HEK293 (cell line): ENCODE data around the gene MARCHF11.

Source experiments
- CTCF ChIA-PET: fragments of 350-600 bp; formaldehyde crosslinking; extraction: SDS; loops from one replicate; lab custom pipeline; 2021; ENCODE audit warnings: antibody characterized with exemption; lab: Yijun Ruan, JAX
- POLR2A ChIA-PET: fragments of 300-600 bp; formaldehyde crosslinking; extraction: SDS; loops from one replicate; lab custom pipeline; 2020; ENCODE audit warnings: antibody characterized with exemption, inconsistent platforms; lab: Yijun Ruan, JAX
- H3K27ac ChIP-seq: fragments of 200-500 bp; sonication (Bioruptor generic); 2 replicates; pipeline ENCODE4 v1.5.1; 2014; ENCODE audit warnings: low read depth, low read length, control low read depth, inconsistent platforms; ENCODE audit errors: extremely low read depth
- H3K36me3 ChIP-seq, 2 experiments: fragments of 200-500 bp in 1 of 2; sonication (Bioruptor generic) in 1 of 2; 1 replicate in 1 of 2; 2 replicates in 1 of 2; pipeline ENCODE4 v1.5.1; 2014 to 2017; ENCODE audit warnings: inconsistent platforms in 2 of 2, low read length in 2 of 2; ENCODE audit not compliant: control insufficient read depth in 2 of 2, insufficient read depth in 1 of 2
- H3K4me1 ChIP-seq: fragments of 200-500 bp; sonication (Bioruptor generic); 2 replicates; pipeline ENCODE4 v1.5.1; 2014; ENCODE audit warnings: mild to moderate bottlenecking, low read length, inconsistent platforms; ENCODE audit not compliant: control insufficient read depth, insufficient read depth
- H3K4me3 ChIP-seq: 2 replicates; pipeline ENCODE4 v1.5.1; 2011; ENCODE audit warnings: low read depth, mild to moderate bottlenecking, control low read depth, low read length, moderate library complexity
- H3K9me3 ChIP-seq: fragments of 200-500 bp; sonication (Bioruptor generic); 2 replicates; pipeline ENCODE4 v1.5.1; 2014; ENCODE audit warnings: low read depth, low read length, inconsistent platforms; ENCODE audit not compliant: control insufficient read depth, insufficient read depth
- BCL6B ChIP-seq: fragments of 450-650 bp; formaldehyde crosslinking; IDR thresholded peaks from 2 replicates; pipeline ENCODE4 v1.5.1; 2017; ENCODE audit warnings: missing biosample characterization, missing genetic modification characterization
- HOXC10 ChIP-seq: sonication (generic); formaldehyde crosslinking; IDR thresholded peaks from 2 replicates; pipeline ENCODE4 v1.8.1; 2023; ENCODE audit warnings: mild to moderate bottlenecking, missing genetic modification reagents
- HOXD13 ChIP-seq: sonication (generic); formaldehyde crosslinking; IDR thresholded peaks from 2 replicates; pipeline ENCODE4 v1.8.0; 2022; ENCODE audit warnings: missing genetic modification reagents, borderline replicate concordance
- MEIS1 ChIP-seq: sonication (generic); formaldehyde crosslinking; IDR thresholded peaks from 2 replicates; pipeline ENCODE4 v1.8.1; 2022; ENCODE audit warnings: missing genetic modification reagents, mild to moderate bottlenecking, borderline replicate concordance
- OVOL3 ChIP-seq: fragments of 450-650 bp; formaldehyde crosslinking; IDR thresholded peaks from 2 replicates; pipeline ENCODE4 v1.5.1; 2016; ENCODE audit warnings: missing biosample characterization, missing genetic modification characterization
- PRDM10 ChIP-seq: fragments of 450-650 bp; formaldehyde crosslinking; IDR thresholded peaks from 2 replicates; pipeline ENCODE4 v1.5.1; 2016; ENCODE audit warnings: missing biosample characterization, missing genetic modification characterization
- REST ChIP-seq: fragments of 450-650 bp; formaldehyde crosslinking; IDR thresholded peaks from 2 replicates; pipeline ENCODE4 v1.5.1; 2016; ENCODE audit warnings: missing biosample characterization, missing genetic modification characterization
- SCRT2 ChIP-seq: fragments of 450-650 bp; formaldehyde crosslinking; IDR thresholded peaks from 2 replicates; pipeline ENCODE4 v1.5.1; 2016; ENCODE audit warnings: missing biosample characterization, missing genetic modification characterization
- TCF7L2 ChIP-seq: IDR thresholded peaks from 2 replicates; pipeline ENCODE4 v1.6.1; 2011; ENCODE audit warnings: low read depth, mild to moderate bottlenecking, inconsistent platforms, low read length, moderate library complexity, borderline replicate concordance
- ZBTB26 ChIP-seq: fragments of 450-650 bp; formaldehyde crosslinking; optimal IDR thresholded peaks from 2 replicates; pipeline ENCODE3; 2016; ENCODE audit warnings: missing biosample characterization, mild to moderate bottlenecking, missing genetic modification characterization
- ZBTB6 ChIP-seq: fragments of 450-650 bp; formaldehyde crosslinking; IDR thresholded peaks from 2 replicates; pipeline ENCODE4 v1.5.1; 2017; ENCODE audit warnings: missing biosample characterization, missing genetic modification characterization
- ZNF19 ChIP-seq: fragments of 450-650 bp; formaldehyde crosslinking; IDR thresholded peaks from 2 replicates; pipeline ENCODE4; 2016; ENCODE audit warnings: missing biosample characterization, missing genetic modification characterization, low read depth
- ZNF274 ChIP-seq, 2 experiments: fragments of 200-500 bp in 1 of 2; fragments of 450-650 bp in 1 of 2; sonication (Bioruptor generic) in 1 of 2; formaldehyde crosslinking in 1 of 2; IDR thresholded peaks; 2 replicates each; pipeline versions ENCODE4 v1.5.1 to v1.6.1; 2014 to 2016; ENCODE audit warnings: borderline replicate concordance in 1 of 2, inconsistent platforms in 1 of 2, low read length in 1 of 2, missing biosample characterization in 1 of 2, missing genetic modification characterization in 1 of 2
- ZNF580 ChIP-seq: fragments of 450-650 bp; formaldehyde crosslinking; IDR thresholded peaks from 2 replicates; pipeline ENCODE4 v1.5.1; 2016; ENCODE audit warnings: missing biosample characterization, missing genetic modification characterization
- ZNF585B ChIP-seq: fragments of 450-650 bp; formaldehyde crosslinking; IDR thresholded peaks from 2 replicates; pipeline ENCODE4 v1.5.1; 2016; ENCODE audit warnings: missing biosample characterization, missing genetic modification characterization
- ZNF624 ChIP-seq: fragments of 450-650 bp; formaldehyde crosslinking; IDR thresholded peaks from 2 replicates; pipeline ENCODE4 v1.5.1; 2017; ENCODE audit warnings: missing biosample characterization, missing genetic modification characterization
- ZNF654 ChIP-seq: fragments of 450-650 bp; formaldehyde crosslinking; IDR thresholded peaks from 2 replicates; pipeline ENCODE4 v1.5.1; 2016; ENCODE audit warnings: low read depth, missing biosample characterization, missing genetic modification characterization
- ZNF660 ChIP-seq: fragments of 450-650 bp; IDR thresholded peaks from 2 replicates; pipeline ENCODE4 v1.5.1; 2018; ENCODE audit warnings: missing biosample characterization, mild to moderate bottlenecking, missing genetic modification characterization
- ZXDB ChIP-seq: fragments of 450-650 bp; formaldehyde crosslinking; IDR thresholded peaks from 2 replicates; pipeline ENCODE4 v1.5.1; 2016; ENCODE audit warnings: missing biosample characterization, missing genetic modification characterization

Gene MARCHF11

GRCh38 chr5:16178745-16179372 lies 732 bp downstream of the MARCHF11 start (continued):
- TF ChIP-seq ZBTB26 (tag by site-specific recombination) (peak; percentile 40), ZNF624 (tag by site-specific recombination) (no peak), TCF7L2 (no peak), HOXD13 (CRISPR knock-in tag) (peak; percentile 75; the same call in 1 of the 2 replicates), REST (tag by site-specific recombination) (peak; percentile 99), MEIS1 (CRISPR knock-in tag) (peak; percentile 55; the same call in 1 of the 2 replicates), ZNF19 (tag by site-specific recombination) (no peak), HOXC10 (CRISPR knock-in tag) (0 out of 2 replicates have a peak, but pooled peaks have one; percentile 65), BCL6B (no peak)

GRCh38 chr5:16169550-16169949 lies 10.0 kb downstream of the MARCHF11 start:
- Histone ChIP-seq H3K4me1 (no peaks in the 10 kb centered on the region), H3K36me3 (no peaks in the 10 kb centered on the region)
- POLR2A ChIA-PET: no interaction called here
- TF ChIP-seq ZXDB (no peak), ZNF580 (tag by site-specific recombination) (no peak)
- TF ChIP-seq, all 188 proteins: peak for 0
- H3K4me3 ChIP-seq: no peak overlapping the region
- no peak overlapping the region for H3K27ac ChIP-seq
- CTCF ChIA-PET: interaction anchor here (0.6 to 1.1 kb wide), 3 partner anchors 8 to 330 kb away, joined by 3 read pairs; no protein-coding TSS in a partner anchor
- H3K9me3 ChIP-seq: no peaks in the 10 kb centered on the region

GRCh38 chr5:16160706-16161105 lies 18.9 kb downstream of the MARCHF11 start:
- Histone ChIP-seq H3K9me3 (no peaks in the 10 kb centered on the region), H3K36me3 (no peaks in the 10 kb centered on the region), H3K4me3 (no peak overlapping the region), H3K4me1 (no peaks in the 10 kb centered on the region), H3K27ac (no peak overlapping the region)
- POLR2A ChIA-PET: interaction anchor here (1.1 kb wide), 1 partner anchor 304 kb away, joined by 3 read pairs; no protein-coding TSS in a partner anchor
- CTCF ChIA-PET: interaction anchor here (0.5 to 5.5 kb wide), 46 partner anchors 9 to 1843 kb away, joined by 3 to 137 read pairs (median 3); no protein-coding TSS in a partner anchor
- TF ChIP-seq PRDM10 (tag by site-specific recombination) (no peak), ZBTB6 (tag by site-specific recombination) (no peak), ZNF274 (IDR thresholded peaks at IDR 0.05; ENCODE audit: low read length) (no peak), ZNF274 (tag by site-specific recombination; IDR thresholded peaks at IDR 0.05; ENCODE audit: borderline replicate concordance) (no peak), ZNF654 (tag by site-specific recombination) (peak; percentile 89), ZNF660 (tag by site-specific recombination) (0 out of 2 replicates have a peak, but pooled peaks have one; percentile 46), SCRT2 (no peak), OVOL3 (tag by site-specific recombination) (no peak), ZNF585B (tag by site-specific recombination) (no peak)
